HFF-Myc (cell line): ENCODE data around the gene TOX2.

Source experiments
- DNase-seq: peaks from one replicate; pipeline ENCODE4 v3.0.0-alpha.2; 2011; ENCODE audit warnings: low read depth; ENCODE audit errors: extremely low read depth
- H3K4me3 ChIP-seq: replicated peaks from 2 replicates; pipeline ENCODE4 v1.5.1; 2011; ENCODE audit warnings: low read depth, mild to moderate bottlenecking, control low read depth, low read length
- CTCF ChIP-seq: IDR thresholded peaks from 2 replicates; pipeline ENCODE4 v1.5.1; 2012; ENCODE audit warnings: mild to moderate bottlenecking, low read depth, low read length, control low read depth; ENCODE audit errors: missing control alignments

Gene TOX2

DNA sequence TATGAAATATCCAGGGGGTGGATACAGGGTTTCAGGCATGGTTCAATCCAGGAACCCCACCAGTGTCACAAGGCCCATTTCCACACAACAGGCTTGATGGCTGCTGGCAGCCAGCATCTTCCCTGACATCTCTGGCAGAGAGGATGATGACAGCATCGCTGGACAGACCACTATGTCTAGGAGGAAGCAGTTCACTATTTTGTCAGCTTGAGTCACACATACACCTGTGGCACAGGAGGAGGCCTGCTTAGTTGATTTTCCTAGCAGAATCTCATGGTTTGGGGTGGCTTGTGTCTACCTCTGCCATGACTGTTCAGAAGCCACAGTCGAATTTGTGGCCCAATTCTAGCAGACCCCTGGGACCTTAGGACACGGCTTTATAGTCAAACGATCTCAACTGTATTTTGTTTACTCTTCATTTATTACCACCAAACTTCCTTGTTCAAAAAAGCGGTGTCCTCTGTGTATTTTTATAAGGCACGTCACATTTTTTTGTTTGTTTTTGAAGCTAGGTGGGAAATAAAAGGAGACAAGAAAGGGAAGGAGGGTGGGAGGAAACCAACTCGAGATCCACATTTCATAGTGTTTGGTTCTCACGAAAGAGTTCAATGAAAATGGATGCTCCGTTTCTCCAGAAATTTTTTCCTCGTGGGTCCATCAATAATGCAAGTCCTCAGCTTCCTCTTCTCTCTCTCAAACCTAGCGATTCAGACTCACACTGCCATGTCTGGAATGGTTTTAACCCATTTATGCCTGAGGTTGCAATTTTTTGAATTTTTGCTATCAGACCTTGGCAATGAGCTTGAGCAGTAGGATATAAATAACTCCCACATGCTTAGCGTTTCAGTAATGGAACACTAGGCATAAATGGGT is 94.4 kb downstream of the TOX2 start:
- no peak for TF ChIP-seq CTCF
- DNase-seq, result no peak
- no peak overlapping the region for H3K4me3 ChIP-seq

- TF ChIP-seq CTCF, result no peak
- no peak overlapping the region for H3K4me3 ChIP-seq
- DNase-seq, result no peak
These were observed 95.0 kb downstream of the TOX2 start for GRCh38 chr20:44009679-44009992.

DNA sequence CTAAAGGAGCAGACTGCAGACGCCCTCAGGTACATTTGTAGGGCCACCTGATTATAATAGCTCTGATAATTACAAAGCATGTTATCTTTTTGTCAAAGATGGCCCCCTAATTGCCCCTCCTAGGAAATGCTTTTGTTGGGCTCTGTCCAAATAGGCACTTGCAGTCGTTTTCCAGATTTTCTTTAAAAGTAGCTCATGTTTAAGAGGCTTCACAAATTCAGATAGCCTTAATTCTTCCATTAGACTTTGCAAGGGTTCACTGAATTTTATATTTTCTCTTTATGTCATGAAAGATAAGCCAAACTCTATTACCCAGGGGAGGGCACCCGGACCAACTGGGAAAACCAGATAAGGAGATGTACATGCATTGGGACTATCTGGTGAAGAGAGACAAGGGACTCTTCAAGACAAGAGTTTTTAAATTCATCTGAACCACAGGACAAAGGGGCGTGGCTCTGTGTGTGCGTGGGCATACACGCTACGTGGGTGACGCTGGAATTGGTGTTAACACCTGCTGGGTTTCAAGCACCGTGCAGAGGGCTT is 95.6 kb downstream of the TOX2 start:
- DNase-seq, result no peak
- no peak overlapping the region for H3K4me3 ChIP-seq
- no peak for TF ChIP-seq CTCF

- no peak for DNase-seq
- H3K4me3 ChIP-seq, result no peak overlapping the region
- no peak for TF ChIP-seq CTCF
These were observed 96.7 kb downstream of the TOX2 start for GRCh38 chr20:44011251-44011940.

DNA sequence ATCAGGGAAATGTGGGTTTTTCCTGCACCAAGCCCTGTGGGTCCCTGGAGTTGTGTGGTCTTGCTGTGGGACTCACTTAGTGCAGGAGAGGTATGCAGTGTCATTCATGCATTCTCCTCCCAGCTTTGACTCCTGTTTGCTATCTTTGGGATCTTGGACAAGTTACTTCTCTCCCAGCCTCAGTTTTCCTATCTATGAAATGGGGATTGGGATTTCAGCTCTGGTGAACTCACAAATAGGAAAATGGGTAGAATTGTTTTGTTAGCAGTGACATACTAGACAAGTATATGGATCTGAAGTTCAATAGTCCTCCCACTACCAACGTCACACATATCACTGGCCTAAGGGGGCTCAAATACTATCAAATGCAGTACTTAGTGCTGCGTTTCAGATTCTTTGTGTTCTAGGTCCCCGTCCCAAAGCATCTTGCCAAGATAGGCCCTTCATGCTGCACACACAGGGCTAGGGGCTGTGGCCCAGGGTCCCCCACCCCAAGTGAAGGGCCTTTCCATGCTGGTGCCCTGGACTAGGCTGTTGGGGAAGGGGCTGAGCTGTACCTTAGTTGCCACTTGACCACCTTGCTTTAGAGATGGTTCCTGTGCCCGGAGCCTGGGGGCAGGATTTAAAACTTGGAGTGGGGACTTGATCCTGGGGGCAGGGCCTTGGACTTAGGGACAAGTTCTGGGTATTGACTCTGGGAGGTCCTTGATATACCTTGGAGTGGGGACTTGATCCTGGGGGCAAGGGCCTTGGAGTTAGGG is 98.0 kb downstream of the TOX2 start:
- DNase-seq, result no peak
- no peak overlapping the region for H3K4me3 ChIP-seq
- no peak for TF ChIP-seq CTCF

DNA sequence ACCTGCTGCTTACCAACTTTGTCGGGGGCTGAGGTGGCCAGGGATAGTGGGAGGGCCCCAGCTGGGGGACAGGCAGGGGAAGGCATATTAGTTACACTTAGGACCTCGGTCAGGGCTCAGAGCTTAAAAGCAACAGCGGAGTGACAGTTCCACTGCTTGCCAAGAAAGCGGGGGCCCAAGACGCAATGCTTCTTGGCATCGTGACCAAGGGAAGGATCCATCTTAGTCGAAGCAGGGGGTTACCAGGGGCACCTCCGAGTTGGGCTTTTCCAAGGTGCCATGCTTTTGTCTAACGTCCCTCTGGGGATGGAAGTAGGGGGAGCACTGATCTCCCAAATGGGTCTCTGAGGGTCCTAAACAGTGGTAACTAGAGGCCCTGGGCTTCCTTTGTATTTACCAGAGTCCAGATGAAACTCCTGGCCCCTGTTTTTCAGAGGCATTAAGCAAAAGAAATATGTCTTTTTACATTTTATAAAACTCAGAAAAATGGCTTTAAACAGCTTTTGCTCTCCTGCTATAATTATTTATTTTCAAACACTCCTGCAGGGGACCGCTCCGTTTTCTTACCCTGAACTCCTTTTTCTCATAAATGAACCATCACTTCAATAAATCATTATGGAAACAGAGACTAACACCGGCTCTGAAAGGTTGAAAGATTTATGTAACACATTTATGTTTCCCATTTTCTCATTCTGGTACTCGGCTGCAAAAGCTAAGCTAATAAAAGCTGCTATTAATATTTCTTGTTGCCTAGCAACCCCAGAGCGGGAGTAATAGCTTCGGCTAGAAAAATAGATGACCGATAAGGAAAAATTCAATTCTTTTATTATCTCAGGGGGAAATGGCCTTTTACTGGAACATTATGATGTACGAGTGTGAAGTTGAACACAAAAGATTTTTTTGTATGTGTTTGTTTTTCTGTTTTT is 100.4 kb downstream of the TOX2 start:
- TF ChIP-seq CTCF, result no peak

More for the DNA sequence above, 100.4 kb downstream of the TOX2 start:
- DNase-seq, result no peak
- H3K4me3 ChIP-seq, result no peak overlapping the region
